Neural cell (in vitro differentiated cells): ENCODE results near the gene ANKS1A. TPM values are rescaled to one million over a fixed set of nuclear protein-coding genes. Genes with fewer than 3 reads are reported as not detected.

Experiments
- H2AFZ ChIP-seq: fragments of 200-600, 300-800 bp; sonication (generic), shearing (Covaris generic); 2 replicates; pipeline ENCODE4 v1.6.0; 2014; ENCODE audit warnings: low read depth, mild to moderate bottlenecking, antibody characterized with exemption, low read length, moderate library complexity
- H3F3A ChIP-seq: fragments of 200-600 bp; shearing (Covaris generic); 2 replicates; pipeline ENCODE4 v1.6.1; 2016; ENCODE audit warnings: mild to moderate bottlenecking, moderate library complexity, mixed read lengths, antibody characterized with exemption, low read length; ENCODE audit not compliant: insufficient read depth, poor library complexity, severe bottlenecking
- H3K27ac ChIP-seq: fragments of 200-600, 300-800 bp; sonication (generic), shearing (Covaris generic); 2 replicates; pipeline ENCODE4 v1.5.1; 2014; ENCODE audit warnings: mild to moderate bottlenecking, low read length, moderate library complexity
- H3K27me3 ChIP-seq: fragments of 300-800, 200-600 bp; sonication (generic), shearing (Covaris generic); 2 replicates; pipeline ENCODE4 v1.6.0; 2014; ENCODE audit warnings: mild to moderate bottlenecking, low read depth, low read length, moderate library complexity; ENCODE audit not compliant: insufficient read depth
- H3K36me3 ChIP-seq: fragments of 300-800, 200-600 bp; sonication (generic), shearing (Covaris generic); 2 replicates; pipeline ENCODE4 v1.5.1; 2014; ENCODE audit warnings: mild to moderate bottlenecking, antibody characterized with exemption, low read length, moderate library complexity; ENCODE audit not compliant: insufficient read depth
- H3K4me2 ChIP-seq: fragments of 300-800, 200-600 bp; sonication (generic), shearing (Covaris generic); 2 replicates; pipeline ENCODE4 v1.6.0; 2014; ENCODE audit warnings: mild to moderate bottlenecking, low read length
- H3K4me3 ChIP-seq: fragments of 300-800, 200-600 bp; sonication (generic), shearing (Covaris generic); 2 replicates; pipeline ENCODE4 v1.5.1; 2014; ENCODE audit warnings: mild to moderate bottlenecking, low read length, moderate library complexity
- H3K79me2 ChIP-seq: fragments of 200-600 bp; shearing (Covaris generic); replicated peaks from 2 replicates; pipeline ENCODE4 v1.6.0; 2014; ENCODE audit warnings: mild to moderate bottlenecking, low read length, moderate library complexity; ENCODE audit not compliant: insufficient read depth
- H3K9ac ChIP-seq: fragments of 300-800, 200-600 bp; sonication (generic), shearing (Covaris generic); 2 replicates; pipeline ENCODE4 v1.6.1; 2016; ENCODE audit warnings: mild to moderate bottlenecking, low read length, mixed read lengths
- H3K9me2 ChIP-seq: fragments of 200-600 bp; shearing (Covaris generic); 2 replicates; pipeline ENCODE4 v1.6.1; 2016; ENCODE audit warnings: mild to moderate bottlenecking, low read length, mixed read lengths; ENCODE audit not compliant: insufficient read depth
- H3K9me3 ChIP-seq: fragments of 200-600, 300-800 bp; sonication (generic), shearing (Covaris generic); 2 replicates; pipeline ENCODE4 v1.6.1; 2016; ENCODE audit warnings: mild to moderate bottlenecking, mixed run types, low read length, moderate library complexity, mixed read lengths
- H4K20me1 ChIP-seq: fragments of 200-600 bp; shearing (Covaris generic); 2 replicates; pipeline ENCODE4 v1.6.1; 2016; ENCODE audit warnings: mild to moderate bottlenecking, mixed run types; ENCODE audit not compliant: insufficient read depth
- EP300 ChIP-seq: fragments of 450-650 bp; conservative IDR thresholded peaks from 2 replicates; pipeline ENCODE4 v1.6.1; 2014; ENCODE audit warnings: antibody characterized with exemption, mild to moderate bottlenecking, moderate library complexity; ENCODE audit not compliant: poor library complexity, severe bottlenecking
- EZH2 ChIP-seq: fragments of 200-600, 300-800 bp; shearing (Covaris generic), sonication (generic); IDR thresholded peaks from 2 replicates; pipeline ENCODE4 v1.6.1; 2014; ENCODE audit warnings: antibody characterized with exemption, low read length, borderline replicate concordance, mild to moderate bottlenecking; ENCODE audit not compliant: insufficient read depth, poor library complexity, severe bottlenecking
- MXI1 ChIP-seq: fragments of 450-650 bp; conservative IDR thresholded peaks from 2 replicates; pipeline ENCODE4 v1.6.1; 2014; ENCODE audit warnings: antibody characterized with exemption, mild to moderate bottlenecking; ENCODE audit not compliant: poor library complexity, severe bottlenecking
- POLR2AphosphoS5 ChIP-seq: IDR thresholded peaks from 2 replicates; pipeline ENCODE4 v1.6.1; 2012
- RAD21 ChIP-seq: fragments of 450-650 bp; conservative IDR thresholded peaks from 2 replicates; pipeline ENCODE4 v1.6.1; 2014; ENCODE audit warnings: antibody characterized with exemption, mild to moderate bottlenecking, moderate library complexity
- REST ChIP-seq: IDR thresholded peaks from 2 replicates; pipeline ENCODE4 v1.6.1; 2012; ENCODE audit warnings: borderline replicate concordance
- SMC3 ChIP-seq: fragments of 450-650 bp; conservative IDR thresholded peaks from 2 replicates; pipeline ENCODE4 v1.6.1; 2014; ENCODE audit warnings: antibody characterized with exemption, mild to moderate bottlenecking, moderate library complexity; ENCODE audit not compliant: poor library complexity
- TAF1 ChIP-seq: IDR thresholded peaks from 2 replicates; pipeline ENCODE4 v1.6.1; 2012; ENCODE audit warnings: low read depth
- polyA plus RNA-seq: library from polyadenylated mRNA; depleted of rRNA; stranded (reverse); fragments of >200 nt; gene quantifications from 2 replicates; pipeline ENCODE4 v1.2.3, GENCODE V29; 2014
- TF ChIP-seq, protein P1 (sequence below): fragments of 450-650 bp; IDR thresholded peaks from 2 replicates; pipeline ENCODE4 v1.5.1; 2014; ENCODE audit warnings: antibody characterized with exemption, mild to moderate bottlenecking, moderate library complexity; ENCODE audit not compliant: poor library complexity, severe bottlenecking

ANKS1A gene
- polyA plus RNA-seq, 1 donor from 2014 or later, result 22.6 TPM

GRCh38 chr6:35064290-35064689, 175.2 kb downstream of the ANKS1A start:
- H3F3A ChIP-seq, result no peaks in the 10 kb centered on the region
- H3K9me3 ChIP-seq, result no peaks in the 10 kb centered on the region
- no peaks in the 10 kb centered on the region for H3K9me2 ChIP-seq
- H3K36me3 ChIP-seq, result no peaks in the 10 kb centered on the region
- no peaks in the 10 kb centered on the region for H3K27me3 ChIP-seq
- H3K27ac ChIP-seq, result no peak overlapping the region
- H3K4me3 ChIP-seq, result no peak overlapping the region
- TF ChIP-seq EZH2, result no peak
- TF ChIP-seq, protein P1, sequence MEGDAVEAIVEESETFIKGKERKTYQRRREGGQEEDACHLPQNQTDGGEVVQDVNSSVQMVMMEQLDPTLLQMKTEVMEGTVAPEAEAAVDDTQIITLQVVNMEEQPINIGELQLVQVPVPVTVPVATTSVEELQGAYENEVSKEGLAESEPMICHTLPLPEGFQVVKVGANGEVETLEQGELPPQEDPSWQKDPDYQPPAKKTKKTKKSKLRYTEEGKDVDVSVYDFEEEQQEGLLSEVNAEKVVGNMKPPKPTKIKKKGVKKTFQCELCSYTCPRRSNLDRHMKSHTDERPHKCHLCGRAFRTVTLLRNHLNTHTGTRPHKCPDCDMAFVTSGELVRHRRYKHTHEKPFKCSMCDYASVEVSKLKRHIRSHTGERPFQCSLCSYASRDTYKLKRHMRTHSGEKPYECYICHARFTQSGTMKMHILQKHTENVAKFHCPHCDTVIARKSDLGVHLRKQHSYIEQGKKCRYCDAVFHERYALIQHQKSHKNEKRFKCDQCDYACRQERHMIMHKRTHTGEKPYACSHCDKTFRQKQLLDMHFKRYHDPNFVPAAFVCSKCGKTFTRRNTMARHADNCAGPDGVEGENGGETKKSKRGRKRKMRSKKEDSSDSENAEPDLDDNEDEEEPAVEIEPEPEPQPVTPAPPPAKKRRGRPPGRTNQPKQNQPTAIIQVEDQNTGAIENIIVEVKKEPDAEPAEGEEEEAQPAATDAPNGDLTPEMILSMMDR, result no peak
- TF ChIP-seq MXI1, result no peak
- TF ChIP-seq REST, result no peak
- TF ChIP-seq RAD21, result no peak
- H2AFZ ChIP-seq, result no peak overlapping the region
- H3K79me2 ChIP-seq, result no peaks in the 10 kb centered on the region
- H3K4me2 ChIP-seq, result no peak overlapping the region
- no peaks in the 10 kb centered on the region for H4K20me1 ChIP-seq
- no peak overlapping the region for H3K9ac ChIP-seq

DNA sequence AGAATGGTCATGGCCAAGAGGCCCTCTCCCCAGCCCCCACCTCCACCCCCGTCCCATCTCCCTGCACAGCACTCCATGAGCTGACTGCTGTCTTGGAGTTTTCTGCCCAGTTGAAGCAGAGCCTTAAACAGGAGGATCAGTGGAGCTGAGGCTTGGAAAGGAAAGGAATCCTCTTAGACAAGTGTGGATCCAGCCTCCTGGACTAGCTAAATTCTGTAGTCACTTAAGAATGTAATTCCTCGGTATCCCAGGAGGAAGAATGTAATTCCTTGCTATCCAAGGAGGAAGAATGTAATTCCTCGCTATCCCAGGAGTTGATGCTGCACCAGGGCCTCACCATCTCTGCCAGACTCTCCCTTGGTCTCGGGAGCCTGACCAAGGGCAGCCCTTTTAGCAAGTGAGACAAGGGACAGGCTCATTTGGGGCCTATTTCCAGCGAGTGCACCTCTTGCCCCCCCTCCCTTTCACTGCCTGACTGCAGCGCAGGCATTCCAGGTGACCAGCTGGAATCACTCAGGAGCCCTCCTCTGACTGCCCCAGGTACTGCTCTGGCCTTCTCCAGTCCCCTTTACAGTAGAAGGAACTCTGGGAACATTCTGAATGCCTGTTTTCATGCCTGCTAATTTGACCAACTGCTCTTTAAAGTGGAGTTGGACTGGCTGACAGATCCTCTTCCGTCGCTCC, 175.8 kb downstream of the ANKS1A start:
- Histone ChIP-seq H3K9me2 (no peaks in the 10 kb centered on the region), H3K27me3 (no peaks in the 10 kb centered on the region), H3K4me2 (no peak overlapping the region), H4K20me1 (no peaks in the 10 kb centered on the region), H3K27ac (no peak overlapping the region), H3K36me3 (no peaks in the 10 kb centered on the region), H3F3A (no peaks in the 10 kb centered on the region), H2AFZ (no peak overlapping the region), H3K4me3 (no peak overlapping the region), H3K79me2 (no peaks in the 10 kb centered on the region), H3K9me3 (no peaks in the 10 kb centered on the region), H3K9ac (no peak overlapping the region)
- TF ChIP-seq, protein P1, result no peak
- no peak for TF ChIP-seq POLR2AphosphoS5
- TF ChIP-seq SMC3, result no peak
- no peak for TF ChIP-seq TAF1
- TF ChIP-seq MXI1, result no peak
- TF ChIP-seq EZH2, result no peak
- TF ChIP-seq EP300, result no peak
- no peak for TF ChIP-seq RAD21
- TF ChIP-seq REST, result no peak
